GM19239 (cell line): ENCODE data around the gene ARL15.

Experiments used
- DNase-seq: peaks from one replicate; pipeline ENCODE4 v3.0.0; 2011; ENCODE audit warnings: low spot score; ENCODE audit not compliant: insufficient read length
- FAIRE-seq: peaks from 2 replicates; lab custom pipeline; 2011; peaks lifted over from hg19 to GRCh38; lab: Jason Lieb, UNC

ARL15 gene

GRCh38 chr5:54259090-54259489, 51.3 kb downstream of the ARL15 start:
- FAIRE-seq (no peak), DNase-seq (no peak)

GRCh38 chr5:54257366-54258118, 52.8 kb downstream of the ARL15 start:
- no peak for FAIRE-seq
- no peak for DNase-seq

GRCh38 chr5:54254482-54255198, 55.7 kb downstream of the ARL15 start:
- DNase-seq: no peak
- FAIRE-seq: no peak

GRCh38 chr5:54251981-54252380, 58.4 kb downstream of the ARL15 start:
- DNase-seq (no peak), FAIRE-seq (no peak)

- FAIRE-seq: no peak
- no peak for DNase-seq
These were observed 61.0 kb downstream of the ARL15 start for GRCh38 chr5:54249210-54250028.

GRCh38 chr5:54247226-54247625, 63.1 kb downstream of the ARL15 start:
- FAIRE-seq (no peak), DNase-seq (no peak)

GRCh38 chr5:54243483-54244080, 66.8 kb downstream of the ARL15 start:
- FAIRE-seq (no peak), DNase-seq (no peak)

GRCh38 chr5:54242297-54242696, 68.1 kb downstream of the ARL15 start:
- no peak for DNase-seq
- FAIRE-seq: no peak

GRCh38 chr5:54234304-54234933, 76.0 kb downstream of the ARL15 start:
- DNase-seq (peak; percentile 7), FAIRE-seq (no peak)

GRCh38 chr5:54230936-54231685, 79.3 kb downstream of the ARL15 start:
- FAIRE-seq (no peak), DNase-seq (no peak)

- FAIRE-seq (no peak), DNase-seq (peak; percentile 9)
These were observed 81.2 kb downstream of the ARL15 start for GRCh38 chr5:54229041-54229780.

- FAIRE-seq: no peak
- DNase-seq: no peak
These were observed 82.6 kb downstream of the ARL15 start for GRCh38 chr5:54227759-54228158.

- no peak for DNase-seq
- FAIRE-seq: no peak
These were observed 83.3 kb downstream of the ARL15 start for GRCh38 chr5:54227109-54227508.

GRCh38 chr5:54226215-54226614, 84.2 kb downstream of the ARL15 start:
- no peak for FAIRE-seq

GRCh38 chr5:54224103-54224826, 86.1 kb downstream of the ARL15 start:
- DNase-seq (no peak), FAIRE-seq (no peak)

More at GRCh38 chr5:54226215-54226614, 84.2 kb downstream of the ARL15 start:
- no peak for DNase-seq

GRCh38 chr5:54222336-54222735, 88.0 kb downstream of the ARL15 start:
- FAIRE-seq: no peak

GRCh38 chr5:54221135-54221534, 89.2 kb downstream of the ARL15 start:
- DNase-seq: no peak
- FAIRE-seq: no peak

More at GRCh38 chr5:54222336-54222735, 88.0 kb downstream of the ARL15 start:
- no peak for DNase-seq
